ENCODE results near the gene DNMT3L. TPM values are rescaled to one million over a fixed set of nuclear protein-coding genes. Genes with fewer than 3 reads are reported as not detected.

Gene DNMT3L
- total and polyA plus RNA-seq, 2 donors (not counting 1 experiment from before 2014, with no cell fraction given) = not detected

DNA sequence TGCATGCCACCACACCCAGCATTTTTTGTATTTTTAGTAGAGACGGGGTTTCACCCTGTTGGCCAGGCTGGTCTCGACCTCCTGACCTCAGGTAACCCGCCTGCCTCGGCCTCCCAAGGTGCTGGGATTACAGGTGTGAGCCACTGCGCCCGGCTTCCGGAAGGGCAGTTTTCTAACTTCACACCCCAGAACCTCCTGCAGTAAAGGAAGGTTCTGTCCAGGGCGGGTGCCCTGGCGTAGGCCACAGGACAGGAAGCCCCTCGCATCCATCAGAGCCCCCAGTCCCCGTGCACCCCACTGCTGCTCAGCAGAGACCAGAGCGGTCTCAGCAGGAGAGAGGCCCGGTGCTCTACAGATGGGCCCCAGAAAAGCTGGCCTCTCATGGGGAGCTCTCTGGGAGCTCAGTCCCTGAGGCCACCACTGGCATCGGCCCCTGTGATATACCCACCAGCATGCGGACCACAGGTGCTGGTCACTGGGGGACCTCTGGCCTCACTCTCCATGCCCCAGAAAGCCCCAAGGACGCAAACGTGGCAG is 4.1 kb upstream of the DNMT3L start:
- no peak overlapping the region for H3K27ac ChIP-seq (ENCODE audit: low read length in 2 of 2)
- H3K9me3 ChIP-seq (ENCODE audit: control extremely low read depth in 1 of 3, control insufficient read depth in 2 of 3, insufficient read depth in 1 of 3, low read length in 2 of 3) = no peaks in the 10 kb centered on the region
- no peaks in the 10 kb centered on the region for H3K27me3 Mint-ChIP-seq
- H4K20me1 ChIP-seq (ENCODE audit: control insufficient read depth, insufficient read depth, low read length, poor library complexity, severe bottlenecking) = no peaks in the 10 kb centered on the region
- TF ChIP-seq, protein P1, sequence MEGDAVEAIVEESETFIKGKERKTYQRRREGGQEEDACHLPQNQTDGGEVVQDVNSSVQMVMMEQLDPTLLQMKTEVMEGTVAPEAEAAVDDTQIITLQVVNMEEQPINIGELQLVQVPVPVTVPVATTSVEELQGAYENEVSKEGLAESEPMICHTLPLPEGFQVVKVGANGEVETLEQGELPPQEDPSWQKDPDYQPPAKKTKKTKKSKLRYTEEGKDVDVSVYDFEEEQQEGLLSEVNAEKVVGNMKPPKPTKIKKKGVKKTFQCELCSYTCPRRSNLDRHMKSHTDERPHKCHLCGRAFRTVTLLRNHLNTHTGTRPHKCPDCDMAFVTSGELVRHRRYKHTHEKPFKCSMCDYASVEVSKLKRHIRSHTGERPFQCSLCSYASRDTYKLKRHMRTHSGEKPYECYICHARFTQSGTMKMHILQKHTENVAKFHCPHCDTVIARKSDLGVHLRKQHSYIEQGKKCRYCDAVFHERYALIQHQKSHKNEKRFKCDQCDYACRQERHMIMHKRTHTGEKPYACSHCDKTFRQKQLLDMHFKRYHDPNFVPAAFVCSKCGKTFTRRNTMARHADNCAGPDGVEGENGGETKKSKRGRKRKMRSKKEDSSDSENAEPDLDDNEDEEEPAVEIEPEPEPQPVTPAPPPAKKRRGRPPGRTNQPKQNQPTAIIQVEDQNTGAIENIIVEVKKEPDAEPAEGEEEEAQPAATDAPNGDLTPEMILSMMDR (IDR thresholded peaks at IDR 0.05) = no peak
- TF ChIP-seq EZH2 (IDR thresholded peaks at IDR 0.05; ENCODE audit: borderline replicate concordance, insufficient read depth, low read depth, low read length, poor library complexity, severe bottlenecking) = no peak
- 95% methylated on average over 17 of the region's 17 CpGs for WGBS (ENCODE audit: insufficient coverage)
- H3K4me1 ChIP-seq (ENCODE audit: control insufficient read depth in 2 of 2, insufficient read depth in 2 of 2, low read length in 2 of 2) = peaks cover 4 to 7% of the 10 kb centered on the region in 2 donors
- no peak overlapping the region for H3K9ac ChIP-seq (ENCODE audit: low read length)
- DNase-seq = no peak
- no peak overlapping the region for H3K4me3 ChIP-seq (ENCODE audit: control extremely low read depth in 1 of 5, extremely low read depth in 1 of 5, insufficient read depth in 1 of 5, low read depth in 2 of 5, low read length in 4 of 5)
- ChIA-PET POLR2A (interaction anchor here (0.5 kb wide), 1 partner anchor 523 kb away, joined by 11 read pairs; no protein-coding TSS in a partner anchor), CTCF (interaction anchor here (0.7 to 1.3 kb wide), 2 partner anchors 8 to 31 kb away, joined by 3 read pairs; no protein-coding TSS in a partner anchor)
- no peaks in the 10 kb centered on the region for H3K9me3 Mint-ChIP-seq (ENCODE audit: insufficient read depth)
- H3K27me3 ChIP-seq (replicated peaks in 1 of 4; ENCODE audit: control extremely low read depth in 1 of 4, control insufficient read depth in 3 of 4, insufficient read depth in 4 of 4, low read length in 3 of 4) = no peaks in the 10 kb centered on the region
- ATAC-seq (ENCODE audit: low read depth) = no peak
- no peak overlapping the region for H3K27ac Mint-ChIP-seq
- intact Hi-C loops (cut with micrococcal nuclease) = no loop called here
- no peaks in the 10 kb centered on the region for H3K79me2 ChIP-seq (ENCODE audit: control insufficient read depth, insufficient read depth, low read length)
- H3K4me1 Mint-ChIP-seq = peaks cover 4% of the 10 kb centered on the region
- H3K36me3 ChIP-seq (replicated peaks in 1 of 2; ENCODE audit: control extremely low read depth in 1 of 2, control insufficient read depth in 1 of 2, extremely low read depth in 1 of 2, insufficient read depth in 2 of 2, low read length in 1 of 2) = no peaks in the 10 kb centered on the region
- no peak overlapping the region for H3K4me3 Mint-ChIP-seq
- no peak overlapping the region for H3K4me2 ChIP-seq (replicated peaks; ENCODE audit: low read depth, low read length, poor library complexity, severe bottlenecking)
- H2AFZ ChIP-seq (ENCODE audit: insufficient read depth, low read depth, low read length, poor library complexity, severe bottlenecking) = no peak overlapping the region

DNA sequence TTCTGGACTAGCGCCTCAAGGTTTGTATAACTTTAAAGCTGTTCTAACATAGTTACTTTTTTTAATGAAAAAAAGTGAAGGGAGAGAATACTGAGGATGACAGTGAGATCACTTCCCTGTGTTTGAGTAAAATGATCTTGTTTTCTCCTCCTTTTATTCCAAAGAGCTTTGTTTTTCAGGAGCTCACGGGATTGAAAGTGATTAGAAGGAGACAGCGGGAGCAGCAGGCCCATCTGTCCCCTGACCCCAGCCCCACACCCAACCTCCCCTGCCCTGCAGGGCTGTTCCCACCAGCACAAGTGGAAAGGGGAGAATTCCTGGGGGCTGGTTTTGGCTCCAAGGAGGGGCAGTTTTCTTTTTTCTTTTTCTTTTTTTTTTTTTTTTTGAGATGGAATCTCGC is 2.1 kb upstream of the DNMT3L start:
- Mint-ChIP-seq H3K27ac (no peak overlapping the region), H3K4me3 (no peak overlapping the region), H3K9me3 (ENCODE audit: insufficient read depth) (no peaks in the 10 kb centered on the region), H3K27me3 (no peaks in the 10 kb centered on the region), H3K4me1 (peaks cover 4% of the 10 kb centered on the region)
- Histone ChIP-seq H3K4me2 (replicated peaks; ENCODE audit: low read depth, low read length, poor library complexity, severe bottlenecking) (no peak overlapping the region), H3K79me2 (ENCODE audit: control insufficient read depth, insufficient read depth, low read length) (no peaks in the 10 kb centered on the region), H3K36me3 (replicated peaks in 1 of 2; ENCODE audit: control extremely low read depth in 1 of 2, control insufficient read depth in 1 of 2, extremely low read depth in 1 of 2, insufficient read depth in 2 of 2, low read length in 1 of 2) (no peaks in the 10 kb centered on the region), H2AFZ (ENCODE audit: insufficient read depth, low read depth, low read length, poor library complexity, severe bottlenecking) (no peak overlapping the region), H4K20me1 (ENCODE audit: control insufficient read depth, insufficient read depth, low read length, poor library complexity, severe bottlenecking) (no peaks in the 10 kb centered on the region), H3K4me3 (ENCODE audit: control extremely low read depth in 1 of 5, extremely low read depth in 1 of 5, insufficient read depth in 1 of 5, low read depth in 2 of 5, low read length in 4 of 5) (no peak overlapping the region), H3K27me3 (replicated peaks in 1 of 4; ENCODE audit: control extremely low read depth in 1 of 4, control insufficient read depth in 3 of 4, insufficient read depth in 4 of 4, low read length in 3 of 4) (no peaks in the 10 kb centered on the region), H3K27ac (ENCODE audit: low read length in 2 of 2) (no peak overlapping the region), H3K9me3 (ENCODE audit: control extremely low read depth in 1 of 3, control insufficient read depth in 2 of 3, insufficient read depth in 1 of 3, low read length in 2 of 3) (no peaks in the 10 kb centered on the region), H3K9ac (ENCODE audit: low read length) (no peak overlapping the region), H3K4me1 (ENCODE audit: control insufficient read depth in 2 of 2, insufficient read depth in 2 of 2, low read length in 2 of 2) (peaks cover 4 to 7% of the 10 kb centered on the region in 2 donors)
- TF ChIP-seq, protein P1 (IDR thresholded peaks at IDR 0.05) = no peak
- no peak for TF ChIP-seq EZH2 (IDR thresholded peaks at IDR 0.05; ENCODE audit: borderline replicate concordance, insufficient read depth, low read depth, low read length, poor library complexity, severe bottlenecking)
- ChIA-PET POLR2A (no interaction called here), CTCF (no interaction called here)
- DNase-seq = no peak
- intact Hi-C loops (cut with micrococcal nuclease) = no loop called here
- no CpG with 5 or more reads among the region's 4 CpGs for WGBS (ENCODE audit: insufficient coverage)
- ATAC-seq (ENCODE audit: low read depth) = no peak

Measured in B cell (primary cell).